Measurements from ENCODE around the gene SYT5.
"Not testable (repeated sequence)": the region's sequence is repeated elsewhere in the genome, so short reads cannot be mapped to it uniquely, and the experiment has no call there.

Gene SYT5

DNA sequence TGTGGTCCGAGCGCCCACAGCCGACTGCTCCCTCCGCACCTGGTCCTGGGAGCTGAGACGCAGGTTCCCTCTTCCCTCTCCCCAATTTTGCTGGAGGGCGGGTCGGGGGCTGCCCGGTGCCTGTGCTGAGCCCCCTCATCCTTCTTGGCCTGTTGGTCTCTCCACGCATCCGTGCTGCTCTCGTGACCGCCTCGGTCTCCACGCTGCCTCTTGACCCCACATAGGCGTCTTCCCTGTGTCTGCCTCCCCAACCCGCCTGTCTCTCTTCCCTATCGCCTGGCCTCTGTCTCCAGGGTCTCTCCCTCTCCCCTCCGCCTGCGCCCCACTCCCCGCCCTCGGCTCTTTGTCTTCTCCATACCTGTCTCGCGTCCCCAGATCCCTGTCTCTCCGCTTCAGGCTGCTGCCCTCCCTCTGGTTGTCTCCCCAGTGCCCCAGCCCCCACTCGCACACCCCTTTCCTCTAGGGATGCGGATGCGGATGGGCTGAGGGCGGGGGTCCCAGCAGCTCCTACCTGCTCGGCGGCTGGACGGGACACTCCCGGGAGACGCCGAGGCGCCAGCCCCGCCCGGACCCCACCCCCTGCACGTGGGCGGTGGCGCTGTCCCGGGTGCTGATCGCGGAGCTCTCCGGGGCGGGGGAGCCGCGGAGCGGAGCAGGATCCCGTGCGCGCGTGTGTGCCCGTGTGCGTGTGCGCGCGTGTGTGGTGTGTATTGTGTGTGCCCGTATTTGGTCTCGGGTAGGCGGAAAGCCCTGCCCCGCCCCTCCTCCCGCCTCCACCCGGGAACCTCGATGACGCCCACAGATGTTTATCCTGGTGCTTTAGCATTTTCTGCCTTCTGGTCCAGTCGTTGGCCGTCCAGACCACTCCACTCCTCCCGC lies at the start of gene SYT5:
TSS of gene SYT5 (minus strand) at position 684 of the 879 bp plus-strand sequence. CDS start 1,248 bp downstream, outside the sequence.
- DNase-seq (ENCODE audit: low spot score): peak; percentile 83

DNA sequence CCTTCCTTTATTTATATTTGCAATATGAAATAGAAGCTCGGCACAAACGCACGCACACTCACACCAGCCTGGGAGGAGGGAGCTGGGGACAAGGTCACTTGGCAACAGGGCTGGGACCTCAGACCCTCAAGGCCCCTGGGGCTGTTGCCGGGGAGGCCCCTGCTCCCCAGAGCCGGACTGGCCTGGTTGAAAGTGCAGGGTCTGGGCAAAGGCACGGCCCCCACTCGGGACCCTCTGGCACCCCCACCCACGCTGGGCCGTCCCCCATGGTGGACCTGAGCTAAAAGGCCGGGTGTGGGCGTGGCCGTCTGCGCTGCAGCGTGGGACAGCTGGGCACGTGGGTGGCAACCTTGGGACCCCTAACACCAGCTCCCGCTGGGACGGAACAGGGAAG lies 49.7 kb upstream of the SYT5 start:
- DNase-seq (ENCODE audit: low spot score): no peak

DNA sequence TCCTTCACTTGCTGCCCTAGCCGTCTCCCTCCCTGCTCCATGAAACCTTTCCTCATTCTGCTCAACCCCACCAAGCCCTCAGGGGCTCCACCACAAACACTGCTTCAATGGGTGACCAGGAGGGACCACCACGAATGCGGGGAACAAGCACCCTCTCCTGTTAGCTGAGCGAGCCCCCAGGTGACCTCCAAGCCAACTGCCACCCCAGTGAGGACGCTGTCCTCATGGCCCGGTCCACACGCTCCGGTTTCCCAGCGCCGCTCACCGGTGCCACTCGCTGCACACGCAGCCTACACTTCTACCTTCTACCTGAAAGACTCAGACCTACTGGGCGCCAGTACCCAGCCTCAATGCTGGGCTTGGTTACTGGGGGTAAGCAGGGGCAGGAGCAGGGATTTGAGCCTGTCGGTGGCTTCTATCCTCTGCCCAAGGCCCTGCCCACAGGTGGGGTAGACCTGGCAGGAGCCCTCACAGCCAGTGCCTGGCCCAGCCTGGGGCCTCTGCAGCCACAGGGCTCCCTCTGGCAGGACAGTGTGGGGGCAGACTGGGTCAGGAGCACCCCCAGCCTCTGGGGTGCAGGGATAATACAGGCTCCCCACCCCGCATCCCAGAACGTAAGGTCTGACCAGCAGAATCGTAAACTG lies 49.2 kb upstream of the SYT5 start:
- no peak for DNase-seq (ENCODE audit: low spot score)

DNA sequence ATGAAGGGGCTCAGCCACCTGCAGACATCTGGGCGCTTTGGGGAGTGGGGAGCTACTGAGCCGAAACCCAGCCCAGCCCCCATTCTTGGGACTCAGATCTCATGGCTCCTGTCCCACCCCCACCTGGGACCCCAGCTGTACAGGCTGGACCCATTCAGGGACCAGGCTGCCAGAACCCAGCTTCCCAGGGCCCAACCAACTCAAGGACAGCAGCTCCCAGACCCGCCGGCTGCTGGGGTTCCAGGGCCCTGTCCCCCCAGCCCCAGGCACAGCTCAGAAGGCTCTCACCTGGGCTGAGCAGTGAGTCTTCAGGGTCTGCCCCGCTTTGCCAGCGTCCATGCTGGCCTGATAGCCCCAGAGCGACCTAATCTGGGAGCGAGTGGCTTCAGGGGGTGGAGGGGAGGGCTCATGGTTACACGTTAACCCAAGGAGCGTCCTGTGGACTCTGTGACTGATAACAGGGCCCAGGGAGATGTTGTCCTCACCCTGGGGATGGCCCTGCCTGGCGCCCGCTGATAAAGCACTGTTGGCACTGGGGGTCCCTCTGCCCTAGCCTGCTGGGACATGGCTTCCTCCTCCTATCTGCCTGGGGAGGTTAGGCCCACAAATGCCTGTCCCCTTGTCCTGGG lies 48.4 kb upstream of the SYT5 start, which contains the start of gene TMEM86B:
TSS of gene TMEM86B (minus strand) at position 361 of the 629 bp plus-strand sequence. CDS start at position 339, 22 bp downstream.
- DNase-seq (ENCODE audit: low spot score): no peak

DNA sequence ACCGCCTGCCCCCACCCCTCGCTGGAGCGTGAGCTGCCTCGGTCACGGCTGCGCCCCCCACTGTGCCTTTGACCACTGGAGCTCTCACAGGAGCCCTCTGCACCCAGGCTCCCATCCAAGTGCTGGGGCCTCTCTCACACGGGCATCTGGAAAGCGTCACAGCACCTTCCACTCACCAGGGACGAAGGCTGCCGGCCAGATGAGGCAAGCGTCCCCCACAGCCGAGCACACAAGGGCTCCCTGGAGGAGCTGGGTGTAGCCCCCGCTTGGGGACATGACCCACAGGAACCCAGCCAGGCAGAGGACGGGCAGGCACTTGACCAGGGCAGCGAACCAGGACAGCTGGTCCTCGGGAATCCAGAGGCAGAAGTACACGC lies 47.9 kb upstream of the SYT5 start:
- no peak for DNase-seq (ENCODE audit: low spot score)

DNA sequence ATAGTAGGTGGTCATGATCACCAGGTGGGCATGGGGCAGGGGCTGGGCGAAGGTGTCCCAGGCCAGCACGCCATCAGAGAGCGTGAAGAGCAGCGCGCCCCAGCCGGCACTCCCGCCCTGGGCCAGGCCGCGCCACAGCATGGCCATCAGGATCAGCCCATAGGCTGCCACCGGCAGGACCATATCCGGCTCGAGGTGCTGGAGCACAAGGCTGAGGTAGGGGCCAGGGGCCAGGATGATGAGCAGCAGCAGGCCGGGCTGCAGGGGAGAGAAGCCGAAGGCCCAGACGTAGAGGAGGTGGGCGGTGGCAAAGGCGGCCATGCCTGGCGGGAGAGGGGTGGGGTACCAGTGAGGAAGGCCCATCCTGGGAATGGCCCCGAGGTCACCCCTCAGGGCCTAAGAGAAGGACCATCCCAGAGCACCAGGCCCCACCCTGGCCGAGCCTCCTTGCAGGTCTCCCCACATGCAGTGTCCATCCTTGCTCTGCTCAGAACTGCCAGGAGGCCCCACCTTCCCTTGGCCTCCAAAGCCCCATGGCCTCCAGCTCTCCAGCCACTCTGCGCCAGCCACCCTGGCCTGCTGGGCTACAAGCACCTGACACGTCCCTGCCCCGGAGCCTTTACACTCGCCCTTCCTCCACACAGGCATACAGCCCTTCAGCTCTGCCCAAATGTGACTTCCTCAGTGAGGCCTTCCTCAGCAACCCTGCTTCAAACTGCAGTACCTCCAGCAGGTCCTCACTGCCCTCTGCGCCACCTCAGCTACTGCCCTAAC lies 47.3 kb upstream of the SYT5 start:
- no peak for DNase-seq (ENCODE audit: low spot score)

DNA sequence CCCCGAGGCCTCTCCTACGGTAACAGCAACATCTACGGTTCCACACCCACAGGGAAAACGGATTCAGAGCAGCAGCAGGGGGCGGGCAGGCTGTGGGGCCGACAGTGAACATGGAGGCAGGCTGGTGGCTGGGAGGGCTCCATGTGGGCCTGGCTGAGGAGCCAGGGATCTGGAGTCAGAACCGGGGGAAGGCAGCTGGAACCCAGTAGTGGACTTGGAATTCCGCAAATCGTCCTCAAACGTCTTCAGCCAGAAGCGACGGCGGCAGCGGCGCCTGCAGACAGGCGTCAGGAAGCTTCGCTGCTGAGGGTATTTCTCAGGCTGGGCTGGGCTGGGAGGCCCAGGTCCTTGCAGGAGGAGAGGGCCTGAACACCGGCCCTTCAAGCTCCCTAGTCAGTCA lies 46.7 kb upstream of the SYT5 start:
- no peak for DNase-seq (ENCODE audit: low spot score)

DNA sequence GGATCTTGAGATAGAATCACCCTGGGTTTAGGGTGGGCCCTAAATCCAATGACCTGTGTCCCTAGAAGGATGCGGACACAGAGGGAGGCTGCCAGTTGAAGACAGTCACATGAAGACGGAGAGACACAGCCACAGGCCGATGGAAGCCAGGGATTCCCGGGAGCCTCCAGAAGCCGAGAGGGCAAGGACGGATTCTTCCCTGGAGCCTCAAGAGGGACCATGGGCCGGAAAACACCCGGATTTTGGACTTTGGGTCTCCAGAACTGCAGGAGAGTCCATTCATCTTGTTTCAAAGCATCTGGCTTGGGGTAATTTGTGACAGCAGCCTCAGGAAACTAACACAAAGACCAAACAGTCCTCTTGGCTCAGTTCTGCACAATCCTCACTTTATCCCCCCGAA lies 46.2 kb upstream of the SYT5 start:
- DNase-seq (ENCODE audit: low spot score): no peak

DNA sequence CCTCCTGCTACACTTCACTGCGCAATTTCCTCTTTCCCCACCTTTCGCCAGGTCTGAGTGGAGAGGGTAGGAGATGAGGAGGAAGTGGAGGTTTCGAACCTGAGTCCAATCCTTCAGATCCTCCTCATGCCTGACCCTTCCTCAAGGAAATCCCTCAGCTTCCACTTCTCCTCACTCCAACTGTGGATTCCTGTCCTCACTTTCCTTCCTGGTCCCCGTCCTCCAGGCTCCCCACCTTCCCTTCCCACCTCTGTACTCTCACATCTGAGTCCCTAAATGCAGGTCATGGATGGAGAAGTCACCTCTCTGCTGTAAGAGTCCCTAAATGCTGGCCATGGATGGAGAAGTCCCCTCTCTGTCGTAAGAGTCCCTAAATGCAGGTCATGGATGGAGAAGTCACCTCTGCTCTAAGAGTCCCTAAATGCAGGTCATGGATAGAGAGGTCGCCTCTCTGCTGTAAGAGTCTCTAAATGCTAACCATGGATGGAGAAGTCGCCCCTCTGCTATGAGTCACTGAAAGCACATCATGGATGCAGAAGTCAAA lies 45.4 kb upstream of the SYT5 start:
- DNase-seq (ENCODE audit: low spot score): no peak

DNA sequence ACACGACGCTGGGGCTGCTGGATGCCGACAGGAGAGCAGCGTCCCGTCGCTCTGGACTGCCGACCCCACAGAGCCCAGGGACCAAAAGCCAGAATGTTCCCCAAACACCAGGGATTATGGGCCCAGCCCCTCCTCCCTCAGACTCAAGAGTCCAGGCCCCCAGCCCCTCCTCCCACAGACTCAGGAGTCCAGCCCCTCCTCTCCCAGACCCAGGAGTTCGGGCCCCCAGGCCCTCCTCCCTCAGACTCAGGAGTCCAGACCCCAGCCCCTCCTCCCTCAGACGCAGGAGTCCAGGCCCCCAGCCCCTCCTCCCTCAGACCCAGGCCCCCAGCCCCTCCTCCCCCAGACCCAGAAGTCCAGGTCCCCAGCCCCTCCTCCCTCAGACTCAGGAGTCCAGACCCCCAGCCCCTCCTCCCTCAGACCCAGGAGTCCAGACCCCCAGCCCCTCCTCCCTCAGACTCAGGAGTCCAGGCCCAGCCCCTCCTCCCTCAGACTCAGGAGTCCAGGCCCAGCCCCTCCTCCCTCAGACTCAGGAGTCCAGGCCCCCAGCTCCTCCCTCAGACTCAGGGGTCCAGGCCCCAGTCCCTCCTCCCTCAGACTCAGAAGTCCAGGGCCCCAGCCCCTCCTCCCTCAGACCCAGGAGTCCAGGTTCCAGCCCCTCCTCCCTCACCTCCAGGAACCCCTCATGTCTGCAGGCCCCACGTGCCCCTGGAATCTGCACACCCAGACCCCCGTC lies 44.8 kb upstream of the SYT5 start:
- not testable (repeated sequence) for DNase-seq (ENCODE audit: low spot score)

DNA sequence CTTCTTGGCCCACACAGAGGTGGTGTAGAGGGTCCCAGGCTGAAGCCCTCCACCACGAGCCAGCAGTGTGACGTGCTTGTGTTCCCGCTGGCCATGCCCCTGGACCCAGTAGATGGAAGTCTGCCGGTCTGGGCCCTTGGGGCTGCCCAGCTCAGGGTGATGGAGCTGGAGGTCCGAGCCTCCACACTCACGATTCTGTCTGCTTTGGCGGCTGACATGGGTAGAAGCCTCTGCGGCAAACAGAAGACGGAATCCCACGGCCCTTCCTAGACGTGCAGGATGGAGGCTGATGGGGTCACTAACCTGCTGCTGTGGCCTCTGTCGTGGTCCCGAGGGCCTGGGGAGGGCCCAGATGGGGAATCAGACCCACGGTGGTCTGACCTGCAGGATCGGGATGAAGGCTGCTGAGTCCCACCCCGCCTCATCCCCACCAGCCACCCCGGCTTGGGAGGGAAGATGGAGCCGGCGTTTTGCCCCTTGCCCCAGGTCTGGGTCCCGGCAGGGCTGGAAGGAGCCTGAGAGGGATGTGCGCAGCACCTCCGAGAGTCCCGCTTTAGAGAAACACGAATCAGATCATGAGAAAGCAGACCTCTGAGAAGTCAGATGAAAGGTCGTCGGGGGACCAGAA lies 44.1 kb upstream of the SYT5 start:
- no peak for DNase-seq (ENCODE audit: low spot score)

DNA sequence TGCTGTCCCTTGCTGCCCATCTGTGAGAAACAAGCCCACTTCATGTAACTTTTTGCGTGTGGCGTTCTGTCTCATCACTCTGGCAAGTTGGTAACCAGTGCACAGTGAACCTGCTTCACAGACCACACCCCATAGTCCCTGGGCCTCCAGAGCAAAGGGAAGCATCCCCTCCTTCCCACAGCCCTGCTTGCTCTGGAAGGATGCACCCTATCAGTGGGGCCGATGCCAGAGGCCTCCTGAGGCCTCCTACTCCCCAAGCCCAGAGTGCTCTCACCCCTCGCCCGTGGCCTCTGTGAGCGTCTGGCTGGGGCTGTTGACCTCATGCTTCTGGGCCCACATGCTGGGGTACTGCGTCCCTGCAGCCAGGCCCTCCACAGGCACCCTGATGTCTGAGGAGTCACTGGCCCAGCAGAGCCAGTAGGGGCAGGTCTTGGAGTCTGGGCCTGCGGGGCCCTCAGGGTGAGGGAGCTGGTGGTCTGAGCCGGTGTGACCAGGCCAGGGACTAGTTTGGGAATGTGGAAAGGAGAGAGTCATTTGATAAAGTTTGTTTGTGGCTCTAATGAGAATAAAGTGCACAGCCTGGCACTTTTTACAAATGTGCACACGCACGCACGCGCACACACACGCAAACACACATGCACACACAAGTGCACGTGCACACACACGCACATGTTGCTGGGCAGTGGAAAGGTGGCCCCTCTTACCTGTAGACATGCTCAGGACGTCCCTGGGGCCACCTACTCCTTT lies 43.4 kb upstream of the SYT5 start:
- no peak for DNase-seq (ENCODE audit: low spot score)

DNA sequence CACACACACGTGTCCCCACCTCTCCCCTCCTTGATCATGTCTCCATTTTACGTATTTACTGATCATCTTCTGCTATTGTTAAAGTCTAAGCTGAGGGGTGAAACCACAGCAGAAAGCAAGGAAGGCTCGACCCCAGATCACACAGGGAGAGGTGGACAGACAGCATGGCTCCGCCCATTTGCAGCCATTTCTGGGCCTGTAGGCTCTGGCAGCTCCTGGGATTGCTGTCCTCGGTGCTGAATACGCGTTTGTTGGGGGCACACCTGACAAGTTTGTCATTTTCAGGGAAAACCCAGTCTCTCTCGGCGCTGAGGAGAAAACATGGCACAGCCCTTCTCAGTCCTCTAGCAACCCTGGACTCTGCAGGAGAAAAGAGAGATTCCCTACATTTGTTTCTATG lies 40.4 kb upstream of the SYT5 start:
- DNase-seq (ENCODE audit: low spot score): no peak

DNA sequence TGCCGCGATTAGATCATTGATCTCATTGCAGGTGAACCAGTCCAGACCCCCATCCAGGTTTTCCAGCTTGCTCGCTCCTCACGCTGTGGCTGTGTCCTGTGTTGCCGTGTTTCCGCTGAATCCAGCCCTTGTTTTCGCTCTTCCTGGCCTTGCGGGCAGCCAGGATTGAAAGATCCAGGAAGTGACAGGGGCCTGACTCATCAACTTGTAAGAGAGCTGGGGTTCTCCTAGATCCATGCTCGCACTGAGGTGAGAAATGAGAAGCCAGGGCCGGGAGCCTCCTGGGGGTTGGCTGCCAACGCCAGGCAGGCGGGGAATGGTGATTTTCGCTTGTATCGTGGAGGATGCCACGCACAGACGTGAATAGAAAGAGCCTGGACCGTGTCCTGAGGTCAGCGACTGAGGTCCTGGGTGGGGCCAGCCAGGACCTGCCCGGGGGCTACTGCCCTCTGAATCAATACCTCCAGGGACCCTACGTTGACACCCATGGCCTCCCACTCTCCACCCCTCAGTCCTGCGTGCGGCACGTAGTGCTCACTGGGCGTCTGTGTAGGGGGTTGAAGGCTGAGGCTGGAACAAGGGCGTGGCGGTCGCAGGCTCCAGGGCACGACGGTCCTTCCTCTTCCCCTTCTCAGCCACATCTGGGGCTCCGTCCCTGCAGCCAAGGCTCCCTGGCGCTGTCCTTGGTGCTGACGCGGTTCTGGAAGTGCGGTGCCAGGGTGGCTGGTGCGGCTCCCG lies 36.5 kb upstream of the SYT5 start:
- DNase-seq (ENCODE audit: low spot score): peak; percentile 89

DNA sequence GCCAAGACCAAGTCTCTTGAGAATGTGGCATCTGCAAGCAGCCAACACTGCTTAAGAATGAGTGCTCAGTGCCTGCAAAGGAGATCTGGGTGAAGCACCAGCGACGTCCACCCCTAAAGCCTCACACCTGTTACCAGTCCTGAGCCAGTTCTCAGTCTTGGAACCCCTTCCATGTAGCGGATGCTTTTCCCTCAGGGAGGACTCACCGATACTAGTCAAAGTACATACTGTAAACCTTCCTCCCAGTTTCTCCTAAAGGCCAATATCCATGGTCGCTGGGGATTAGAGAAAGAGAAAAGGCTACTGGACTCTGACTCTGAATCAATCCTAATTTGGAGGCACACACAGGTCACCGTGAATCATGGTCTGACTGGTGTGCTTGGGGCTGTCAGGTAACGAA lies 33.5 kb upstream of the SYT5 start:
- no peak for DNase-seq (ENCODE audit: low spot score)

DNA sequence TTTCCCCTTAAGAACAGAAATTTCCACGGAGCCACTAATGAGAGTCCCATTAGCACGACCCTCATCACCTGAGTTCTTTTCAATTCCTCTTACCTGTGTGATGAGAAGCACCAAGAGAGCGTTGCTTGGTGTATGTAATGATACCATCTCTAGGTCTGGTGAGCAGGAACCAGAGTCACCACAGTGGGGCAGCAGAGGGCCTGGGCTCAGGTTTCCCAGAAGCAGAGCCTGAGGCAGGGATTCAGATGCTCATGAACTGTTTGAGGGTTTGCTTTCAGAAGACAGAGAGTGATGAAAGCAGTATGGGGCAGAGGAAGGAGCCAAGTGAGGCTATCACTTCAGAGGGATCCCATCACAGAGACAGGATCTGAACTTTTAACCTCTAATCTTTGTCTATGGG lies 32.4 kb upstream of the SYT5 start:
- no peak for DNase-seq (ENCODE audit: low spot score)

DNA sequence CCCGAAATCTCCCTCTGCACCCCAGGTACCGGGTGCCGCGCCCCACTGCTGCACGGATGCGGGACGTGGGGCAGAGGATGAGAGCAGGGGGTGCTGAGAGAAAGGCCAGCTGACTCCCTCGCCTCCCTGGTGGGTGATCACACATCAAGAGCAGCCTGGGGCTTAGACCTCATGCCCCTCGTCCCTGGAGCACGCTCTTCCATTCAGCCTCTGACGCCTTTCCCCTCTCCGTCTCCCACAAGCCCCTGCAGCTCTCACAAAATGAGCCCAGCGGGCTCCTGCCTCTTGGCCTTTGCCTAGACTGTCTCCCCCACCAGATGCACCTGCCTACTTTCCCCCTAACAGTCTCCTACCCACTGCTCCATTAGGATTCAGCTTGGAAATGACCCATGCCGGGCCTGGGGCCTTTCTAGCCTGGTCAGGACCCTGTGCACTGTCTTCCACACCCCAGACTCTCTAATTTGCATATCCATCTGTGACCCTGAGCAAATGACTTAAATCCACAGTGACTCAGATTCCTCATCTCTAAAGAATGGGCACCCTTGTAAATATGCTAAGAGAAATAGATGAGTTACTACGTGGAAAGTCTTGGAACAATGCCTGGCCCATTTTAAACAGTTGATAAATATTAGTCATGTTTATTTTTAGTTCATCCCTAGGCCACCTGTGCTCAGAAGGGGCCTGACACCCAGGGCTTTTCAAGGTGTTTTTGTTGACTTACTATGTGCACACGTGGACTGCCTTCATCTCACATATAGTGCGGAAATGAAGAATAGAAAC lies 29.8 kb upstream of the SYT5 start:
- DNase-seq (ENCODE audit: low spot score): no peak

DNA sequence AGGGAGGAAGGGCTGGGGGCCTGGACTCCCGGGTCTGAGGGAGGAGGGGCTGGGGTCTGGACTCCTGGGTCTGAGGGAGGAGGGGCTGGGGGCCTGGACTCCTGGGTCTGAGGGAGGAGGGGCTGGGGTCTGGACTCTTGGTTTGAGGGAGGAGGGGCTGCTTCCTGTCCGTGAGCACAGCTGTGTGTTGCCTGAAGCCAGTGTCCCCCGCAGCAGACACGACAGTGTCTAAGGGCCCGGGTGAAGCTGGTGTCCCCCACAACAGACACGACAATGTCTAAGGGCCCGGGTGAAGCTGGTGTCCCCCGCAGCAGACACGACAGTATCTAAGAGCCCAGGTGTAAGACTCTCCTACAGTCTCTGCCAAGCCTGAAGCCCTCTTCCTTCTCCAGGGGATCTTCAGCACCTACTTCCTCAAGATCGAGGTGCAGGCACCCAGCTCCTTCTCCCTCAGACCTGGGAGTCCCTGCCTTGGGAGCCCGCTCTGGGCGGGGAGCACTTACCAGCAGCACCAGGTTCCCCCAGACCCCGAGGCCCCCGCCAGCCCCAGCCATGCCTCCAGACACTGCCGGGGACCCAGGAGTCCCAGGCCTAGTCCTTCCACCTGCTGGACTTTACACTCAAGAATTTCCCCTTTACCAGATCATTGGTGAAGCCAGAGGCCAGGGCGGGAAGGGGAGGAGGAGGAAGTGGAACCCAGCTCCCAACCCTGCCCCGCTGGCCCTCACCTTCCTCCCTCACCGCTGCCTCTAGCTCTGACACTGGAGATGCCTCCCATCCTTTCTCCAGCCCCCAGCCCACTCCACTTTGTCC lies 29.0 kb upstream of the SYT5 start, which contains the start of gene PTPRH:
TSS of gene PTPRH (minus strand) at position 622 of the 813 bp plus-strand sequence. CDS start at position 554, 68 bp downstream.
- no peak for DNase-seq (ENCODE audit: low spot score)
